Measurements from ENCODE around the gene XPA.
"Not testable (repeated sequence)": the region's sequence is repeated elsewhere in the genome, so short reads cannot be mapped to it uniquely, and the experiment has no call there.

Gene XPA

GRCh38 chr9:97696803-97697601 lies at the start of gene XPA:
Gene XPA (minus strand): TSS chr9:97697340. CDS start chr9:97697292, 48 bp downstream.
- peak; percentile 49 to 98 (median 90) for DNase-seq

GRCh38 chr9:97744710-97745708 lies 47.9 kb upstream of the XPA start:
- no peak for DNase-seq

- DNase-seq: not testable (repeated sequence)
Measured at GRCh38 chr9:97744025-97744424, 46.9 kb upstream of the XPA start.

DNA sequence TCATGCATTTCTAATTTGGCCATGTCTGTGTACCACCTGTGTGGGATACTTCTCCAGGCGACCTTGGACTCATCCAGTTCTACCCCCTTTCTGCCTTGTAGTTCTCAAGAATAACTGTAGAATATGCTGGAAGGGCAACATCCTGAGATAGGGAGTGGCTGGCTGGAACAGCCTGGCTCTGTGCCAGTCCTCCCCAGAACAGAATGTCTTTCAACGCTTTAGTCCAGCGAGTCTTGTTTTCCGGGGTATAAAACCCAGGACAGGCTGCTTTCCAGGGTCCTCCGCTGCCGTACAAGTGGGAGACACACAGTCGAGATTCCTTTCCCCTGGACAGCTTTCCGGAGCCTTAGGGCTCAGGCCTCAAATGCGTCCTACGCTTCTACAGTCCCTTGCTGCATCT lies 45.4 kb upstream of the XPA start:
- no peak for DNase-seq

GRCh38 chr9:97741947-97742346 lies 44.8 kb upstream of the XPA start:
- DNase-seq: no peak

GRCh38 chr9:97740848-97741821 lies 44.0 kb upstream of the XPA start:
- DNase-seq: peak in 18 of 56 donors; percentile 3 to 56 (median 9)

DNA sequence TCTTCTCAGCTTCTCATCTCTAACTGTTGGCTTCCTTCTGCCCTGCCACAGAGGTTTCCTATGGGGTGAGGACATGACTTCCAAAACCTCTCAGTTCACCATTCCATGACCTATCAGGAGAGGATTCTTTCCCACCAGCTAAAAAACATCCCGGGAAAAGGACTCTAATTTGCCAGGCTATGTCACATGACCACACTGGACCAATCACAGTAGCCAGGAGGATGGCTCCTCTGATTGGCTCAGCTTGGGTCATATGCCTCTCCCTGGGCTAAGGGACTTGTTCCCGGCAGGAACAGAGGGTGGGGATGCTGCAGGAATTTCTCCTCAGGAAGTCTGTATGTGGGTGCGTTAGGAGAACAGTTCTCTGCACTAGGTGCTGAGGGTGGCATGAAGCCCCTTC lies 40.3 kb upstream of the XPA start:
- DNase-seq: peak in 4 of 56 donors; percentile 1 to 19 (median 6)

- no peak for DNase-seq
Measured at GRCh38 chr9:97735070-97735600, 38.0 kb upstream of the XPA start.

GRCh38 chr9:97726716-97727115 lies 29.6 kb upstream of the XPA start:
- no peak for DNase-seq

DNA sequence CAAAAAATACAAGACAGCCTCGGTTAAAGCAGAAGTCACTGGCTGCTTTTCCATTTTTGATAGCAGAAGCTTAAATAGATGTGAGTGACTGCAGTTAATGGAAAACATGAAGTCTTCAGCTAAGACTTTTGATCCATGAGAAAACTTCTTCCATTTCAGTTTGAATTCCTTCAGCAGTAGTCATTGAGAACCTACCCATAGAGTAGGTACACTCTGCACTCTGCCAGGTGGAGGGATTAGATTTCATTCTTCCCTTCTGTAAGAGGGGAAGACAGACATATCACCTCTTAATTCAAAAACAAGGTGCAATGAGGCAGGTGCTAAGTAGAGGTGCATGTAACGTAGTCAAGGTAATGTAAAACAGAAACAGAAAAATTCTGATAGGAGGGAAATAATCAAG lies 26.7 kb upstream of the XPA start:
- no peak for DNase-seq

DNA sequence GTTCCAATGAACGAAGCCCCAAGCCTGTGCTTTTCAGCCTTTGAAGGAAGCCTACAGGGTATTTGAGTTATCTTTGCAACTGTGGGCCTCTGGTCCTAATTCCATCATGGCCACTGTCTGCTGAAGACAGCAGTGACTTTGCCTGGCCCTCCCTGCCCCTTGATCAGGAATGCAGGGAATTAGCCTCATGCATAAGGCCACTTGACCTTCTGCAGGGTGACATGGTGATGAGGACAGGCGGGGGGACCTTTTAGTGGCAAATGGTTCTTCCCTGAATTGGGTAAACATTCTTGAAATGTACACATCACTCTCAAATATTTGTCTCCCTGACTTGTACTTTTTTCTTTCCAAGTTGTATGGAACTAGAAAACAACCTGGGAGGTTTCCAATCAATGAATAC lies 25.2 kb upstream of the XPA start:
- no peak for DNase-seq

GRCh38 chr9:97721396-97721795 lies 24.3 kb upstream of the XPA start:
- DNase-seq: no peak

DNA sequence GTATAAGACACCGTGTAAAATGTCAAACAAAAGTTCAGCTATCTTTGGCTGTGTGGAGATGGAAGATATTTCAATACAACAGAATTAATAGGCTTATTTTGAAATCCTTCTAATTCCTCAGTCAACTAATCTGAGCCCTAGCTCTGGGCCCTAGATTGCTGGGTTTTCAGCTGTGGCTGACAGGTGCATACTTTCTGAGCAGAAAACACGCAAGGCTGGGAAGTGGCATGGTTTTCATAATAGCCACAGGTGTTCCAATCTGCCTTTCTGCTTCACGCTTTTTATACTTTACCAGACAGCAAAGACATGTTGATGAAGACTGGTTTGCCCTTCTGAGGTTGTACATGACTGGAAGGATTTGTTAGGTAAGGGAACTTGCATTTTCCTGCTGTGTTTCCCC lies 20.7 kb upstream of the XPA start:
- DNase-seq: no peak

- no peak for DNase-seq
Measured at GRCh38 chr9:97714435-97714834, 17.3 kb upstream of the XPA start.

- DNase-seq: no peak
Measured at GRCh38 chr9:97711223-97711626, 14.1 kb upstream of the XPA start.

DNA sequence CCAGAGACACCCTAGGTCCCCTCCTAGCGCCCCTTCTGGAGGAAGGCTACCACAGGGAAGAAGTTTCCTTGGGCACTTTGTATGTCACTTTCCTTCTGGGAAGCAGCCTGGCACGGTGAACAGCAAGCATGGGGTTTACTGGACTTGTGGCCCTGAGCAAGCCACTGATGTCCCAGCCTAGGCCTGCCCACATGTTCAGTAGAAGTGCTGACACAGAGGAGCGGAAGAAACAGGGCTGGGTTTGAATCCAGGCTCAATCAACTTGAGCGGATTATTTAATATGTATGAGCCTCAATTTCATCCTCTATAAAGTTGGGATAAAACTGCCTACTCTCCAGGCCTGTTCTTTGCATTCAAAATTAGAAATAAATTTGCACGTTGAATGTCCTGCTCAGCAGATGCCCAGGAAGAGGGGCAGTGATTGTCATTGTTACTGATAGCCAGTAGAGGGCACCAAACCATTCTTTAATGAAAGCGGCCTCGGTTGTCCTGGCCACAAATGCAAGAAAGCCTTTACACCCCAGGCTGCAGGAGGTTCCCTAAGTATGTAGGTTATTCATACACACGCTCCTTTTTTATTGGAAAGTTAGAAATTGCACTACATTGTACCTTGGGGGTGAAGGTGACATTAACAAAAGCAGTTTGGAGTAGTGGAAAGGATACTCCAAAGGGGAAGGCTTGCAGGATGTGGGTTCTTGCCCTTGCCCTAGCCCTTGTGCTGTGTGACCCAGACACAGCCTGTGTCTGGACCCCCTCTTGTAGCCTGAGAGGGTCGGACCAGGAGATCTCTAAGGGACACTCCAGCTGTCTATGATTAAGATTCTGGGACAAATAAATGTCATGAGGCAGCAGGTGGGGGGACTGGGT lies 13.4 kb upstream of the XPA start:
- DNase-seq: peak in 28 of 56 donors; percentile 3 to 66 (median 11)

GRCh38 chr9:97706246-97706645 lies 9.1 kb upstream of the XPA start:
- no peak for DNase-seq

- no peak for DNase-seq
Measured at GRCh38 chr9:97705354-97705950, 8.3 kb upstream of the XPA start.

DNA sequence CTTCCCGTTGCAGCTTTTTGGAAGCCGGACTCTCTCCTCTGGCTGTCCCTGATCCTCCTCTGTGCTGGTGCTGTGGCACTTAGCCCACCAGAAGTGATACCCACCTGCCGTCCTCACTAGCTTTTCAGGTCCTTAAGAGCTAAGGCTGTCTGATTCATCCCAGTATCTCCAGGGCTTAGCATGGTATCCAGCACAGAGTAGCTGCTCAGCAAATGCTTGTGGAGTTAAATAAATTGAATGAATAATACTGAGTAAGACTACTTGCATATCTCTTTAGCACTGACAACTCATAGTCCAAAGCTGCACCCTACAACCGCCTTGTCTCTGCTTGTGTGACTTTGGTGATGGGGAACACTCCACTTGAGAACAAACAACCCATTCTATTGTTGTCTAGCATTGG lies 7.7 kb upstream of the XPA start:
- DNase-seq: no peak

Measured in amygdala (tissue), 56 donors.